ENCODE data around the gene EIF3A.
A peak's percentile ranks its signal among the peaks of the same experiment; 100 is the strongest.

Gene EIF3A

GRCh38 chr10:119030421-119031250 lies 50.0 kb downstream of the EIF3A start (continued):
- TF ChIP-seq ZNF623 (tag by site-specific recombination; IDR thresholded peaks at IDR 0.05) = no peak
- no peak for TF ChIP-seq ZNF426 (tag by site-specific recombination; IDR thresholded peaks at IDR 0.05)
- TF ChIP-seq ZBTB17 (tag by site-specific recombination; IDR thresholded peaks at IDR 0.05) = peak; percentile 58
- TF ChIP-seq ZBTB20 (tag by site-specific recombination; IDR thresholded peaks at IDR 0.05) = peak; percentile 76
- TF ChIP-seq ZNF776 (tag by site-specific recombination; IDR thresholded peaks at IDR 0.05; ENCODE audit: borderline replicate concordance) = no peak
- TF ChIP-seq ZNF596 (tag by site-specific recombination; IDR thresholded peaks at IDR 0.05) = peak; percentile 3; the same call in 1 of the 2 replicates
- TF ChIP-seq, protein P1, sequence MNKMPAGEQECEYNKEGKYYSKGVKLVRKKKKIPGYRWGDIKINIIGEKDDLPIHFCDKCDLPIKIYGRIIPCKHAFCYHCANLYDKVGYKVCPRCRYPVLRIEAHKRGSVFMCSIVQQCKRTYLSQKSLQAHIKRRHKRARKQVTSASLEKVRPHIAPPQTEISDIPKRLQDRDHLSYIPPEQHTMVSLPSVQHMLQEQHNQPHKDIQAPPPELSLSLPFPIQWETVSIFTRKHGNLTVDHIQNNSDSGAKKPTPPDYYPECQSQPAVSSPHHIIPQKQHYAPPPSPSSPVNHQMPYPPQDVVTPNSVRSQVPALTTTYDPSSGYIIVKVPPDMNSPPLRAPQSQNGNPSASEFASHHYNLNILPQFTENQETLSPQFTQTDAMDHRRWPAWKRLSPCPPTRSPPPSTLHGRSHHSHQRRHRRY (tag by site-specific recombination; IDR thresholded peaks at IDR 0.05) = no peak
- TF ChIP-seq ZNF610 (tag by site-specific recombination; IDR thresholded peaks at IDR 0.05; ENCODE audit: borderline replicate concordance) = no peak
- TF ChIP-seq ZNF561 (tag by site-specific recombination; IDR thresholded peaks at IDR 0.05; ENCODE audit: borderline replicate concordance) = peak; percentile 63; the same call in 1 of the 2 replicates

GRCh38 chr10:119029613-119030420 lies 50.8 kb downstream of the EIF3A start, which contains the start of gene NANOS1:
TSS of gene NANOS1 (plus strand) at chr10:119029714. CDS start at chr10:119029802, 88 bp downstream.
- Histone ChIP-seq H3K36me3 (ENCODE audit: control insufficient read depth in 2 of 2, insufficient read depth in 1 of 2, low read length in 2 of 2) (peaks cover 18 to 26% of the 10 kb centered on the region in 2 experiments), H3K27ac (ENCODE audit: extremely low read depth, low read depth, low read length) (peak within 1 kb of the TSS; percentile 79; the same call in 1 of the 2 replicates), H3K4me1 (ENCODE audit: control insufficient read depth, insufficient read depth, low read length) (peaks cover 10% of the 10 kb centered on the region), H3K9me3 (ENCODE audit: control insufficient read depth, insufficient read depth, low read depth, low read length) (no peaks in the 10 kb centered on the region), H3K4me3 (ENCODE audit: low read depth, low read length) (peak within 1 kb of the TSS; percentile 46)
- ChIA-PET CTCF (interaction anchor here (0.6 to 1.0 kb wide), 3 partner anchors 11 to 414 kb away, joined by 3 read pairs; no protein-coding TSS in a partner anchor), POLR2A (interaction anchor here (1.0 to 2.8 kb wide), 5 partner anchors 14 to 275 kb away, joined by 3 to 15 read pairs (median 5); partner anchors contain the start of genes CACUL1 and DENND10)
- TF ChIP-seq KLF8 (tag by site-specific recombination; IDR thresholded peaks at IDR 0.05) = peak; percentile 4; the same call in 1 of the 2 replicates
- TF ChIP-seq ZSCAN30 (tag by site-specific recombination; IDR thresholded peaks at IDR 0.05) = 0 out of 2 replicates have a peak, but pooled peaks have one; percentile 36
- TF ChIP-seq ZNF184 (tag by site-specific recombination; IDR thresholded peaks at IDR 0.05) = peak; percentile 32; the same call in 1 of the 2 replicates
- TF ChIP-seq ZNF24 (tag by site-specific recombination; IDR thresholded peaks at IDR 0.05) = no peak
- no peak for TF ChIP-seq ZNF366 (tag by site-specific recombination; conservative IDR thresholded peaks at IDR 0.05)
- TF ChIP-seq YY1 (tag by site-specific recombination; IDR thresholded peaks at IDR 0.05) = peak; percentile 20; the same call in 1 of the 2 replicates
- peak; percentile 77 for TF ChIP-seq ZNF513 (tag by site-specific recombination; IDR thresholded peaks at IDR 0.05)
- peak; percentile 14 for TF ChIP-seq ZBTB26 (tag by site-specific recombination; optimal IDR thresholded peaks at IDR 0.05)
- TF ChIP-seq BCL6B (tag by site-specific recombination; IDR thresholded peaks at IDR 0.05) = no peak
- no peak for TF ChIP-seq REPIN1 (tag by site-specific recombination; IDR thresholded peaks at IDR 0.05; ENCODE audit: low read depth)
- TF ChIP-seq ZFP69B (tag by site-specific recombination; IDR thresholded peaks at IDR 0.05) = no peak
- peak; percentile 17; the same call in 1 of the 2 replicates for TF ChIP-seq ZBTB6 (tag by site-specific recombination; IDR thresholded peaks at IDR 0.05)
- TF ChIP-seq ZNF561 (tag by site-specific recombination; IDR thresholded peaks at IDR 0.05; ENCODE audit: borderline replicate concordance) = peak; percentile 22; the same call in 1 of the 2 replicates
- peak; percentile 31; the same call in 1 of the 2 replicates for TF ChIP-seq ZNF398 (tag by site-specific recombination; IDR thresholded peaks at IDR 0.05)
- TF ChIP-seq ZNF660 (tag by site-specific recombination; IDR thresholded peaks at IDR 0.05) = peak; percentile 15; the same call in 1 of the 2 replicates
- TF ChIP-seq ZFHX2 (tag by site-specific recombination; conservative IDR thresholded peaks at IDR 0.05) = 0 out of 2 replicates have a peak, but pooled peaks have one; percentile 6
- peak; percentile 44; the same call in 1 of the 2 replicates for TF ChIP-seq ZBTB8A (tag by site-specific recombination; IDR thresholded peaks at IDR 0.05)

All from HEK293 (cell line).